GM19043 (cell line): ENCODE measurements around the gene PTPN14.
"Not testable (repeated sequence)": the region's sequence is repeated elsewhere in the genome, so short reads cannot be mapped to it uniquely, and the experiment has no call there.

Experiments
- ATAC-seq: cut with Tn5 transposase; IDR thresholded peaks from one replicate; pipeline ENCODE4 v1.9.1; 2021; ENCODE audit warnings: low read depth; ENCODE audit not compliant: unreplicated experiment

PTPN14 gene

DNA sequence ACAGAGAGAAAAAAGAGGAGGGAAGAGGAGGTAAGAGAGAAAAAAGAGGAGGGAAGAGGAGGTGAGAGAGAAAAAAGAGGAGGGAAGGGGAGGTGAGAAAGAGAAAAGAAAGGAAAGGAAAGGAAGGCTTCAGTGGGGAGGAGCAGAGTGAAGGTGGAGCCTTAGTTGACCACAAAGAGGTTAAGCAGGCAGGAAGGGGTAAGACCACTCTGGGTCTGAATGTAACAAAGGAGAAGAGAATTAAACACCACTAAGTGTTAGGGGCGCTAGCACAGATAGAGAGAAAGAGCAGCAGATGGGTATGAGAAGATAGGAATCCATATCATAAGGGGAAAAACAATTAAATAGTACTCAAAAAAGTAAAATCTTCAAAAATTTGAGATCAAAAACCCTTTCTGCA lies 6.6 kb downstream of the PTPN14 start:
- no peak for ATAC-seq

DNA sequence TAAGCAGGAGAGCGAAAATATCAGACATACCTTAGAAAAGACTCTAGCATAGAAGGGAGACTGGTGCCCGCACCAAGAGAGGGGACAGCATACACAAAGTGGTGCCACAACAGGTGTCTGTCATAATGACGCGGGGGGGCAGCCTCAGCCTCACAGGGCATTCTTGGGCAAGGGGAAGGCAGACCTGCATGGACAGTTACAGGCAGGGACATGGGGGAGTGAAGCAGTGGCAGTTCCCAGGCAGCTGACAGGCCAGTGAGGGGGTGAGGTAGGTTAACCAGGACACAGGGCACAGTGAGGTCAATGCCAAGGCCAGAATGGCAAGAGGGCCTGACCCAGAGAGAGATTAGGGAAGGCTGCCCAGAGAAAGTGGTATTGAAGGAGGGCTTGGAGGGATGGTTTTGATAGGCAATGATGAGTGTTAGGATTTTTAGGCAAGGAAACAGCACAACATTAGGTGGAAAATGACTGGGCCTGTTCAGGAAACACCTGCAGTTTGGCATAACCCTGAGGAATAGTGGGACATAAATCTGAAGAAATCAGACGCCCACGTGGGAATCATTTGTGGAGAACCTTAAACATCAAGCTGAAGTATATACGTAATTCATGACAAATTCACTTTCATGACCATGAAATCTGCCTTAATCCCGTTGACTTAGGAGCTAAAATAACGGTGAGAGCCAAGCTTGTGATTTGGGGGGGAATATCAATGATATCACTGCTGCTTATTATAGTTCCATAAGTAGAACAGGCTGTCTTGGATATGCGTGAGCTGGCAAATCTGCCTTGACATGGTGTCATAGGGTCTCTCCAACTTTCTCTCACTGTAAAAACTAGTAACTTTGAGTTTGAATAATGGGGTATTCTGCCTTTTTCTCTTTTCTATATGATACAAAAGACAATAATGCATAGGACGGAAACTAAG lies 8.9 kb downstream of the PTPN14 start:
- ATAC-seq = no peak

DNA sequence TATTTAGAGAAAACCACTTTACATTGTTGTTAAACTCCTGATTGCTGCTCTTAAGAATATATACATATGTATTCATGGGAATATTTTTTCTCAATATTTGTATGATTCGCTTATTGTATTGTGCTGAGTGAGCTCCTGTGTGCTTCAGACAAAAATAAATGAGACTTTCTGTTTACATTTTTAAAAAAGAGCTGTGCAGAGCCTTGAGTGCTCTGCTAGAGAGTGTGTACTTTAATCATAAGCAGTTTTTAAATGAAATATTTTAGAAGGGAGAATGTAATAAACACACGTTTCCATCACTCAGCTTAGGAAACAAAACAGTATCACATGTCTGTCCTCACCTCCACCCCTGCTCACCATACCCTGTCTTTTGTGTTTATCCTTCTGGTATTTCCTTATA lies 9.7 kb downstream of the PTPN14 start:
- no peak for ATAC-seq

DNA sequence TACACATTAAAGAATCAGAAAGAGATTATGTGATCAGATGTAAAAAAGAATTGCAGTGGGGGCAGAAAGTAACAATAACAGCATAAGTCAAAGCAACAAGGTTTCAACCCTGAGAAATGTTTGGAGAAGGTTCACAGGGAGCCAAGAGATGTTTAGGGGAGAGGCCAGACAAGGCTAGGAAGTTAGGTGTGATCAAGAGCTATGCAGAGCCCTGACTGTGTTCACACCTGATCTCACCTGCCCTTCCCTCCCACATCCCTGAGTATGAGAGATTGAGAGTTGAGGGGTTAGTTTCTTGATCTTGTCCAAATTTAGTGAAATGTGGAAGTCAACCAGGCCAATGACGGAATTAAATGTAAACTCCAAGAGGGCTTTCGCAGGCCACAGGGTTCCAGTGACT lies 10.2 kb downstream of the PTPN14 start:
- ATAC-seq = no peak

DNA sequence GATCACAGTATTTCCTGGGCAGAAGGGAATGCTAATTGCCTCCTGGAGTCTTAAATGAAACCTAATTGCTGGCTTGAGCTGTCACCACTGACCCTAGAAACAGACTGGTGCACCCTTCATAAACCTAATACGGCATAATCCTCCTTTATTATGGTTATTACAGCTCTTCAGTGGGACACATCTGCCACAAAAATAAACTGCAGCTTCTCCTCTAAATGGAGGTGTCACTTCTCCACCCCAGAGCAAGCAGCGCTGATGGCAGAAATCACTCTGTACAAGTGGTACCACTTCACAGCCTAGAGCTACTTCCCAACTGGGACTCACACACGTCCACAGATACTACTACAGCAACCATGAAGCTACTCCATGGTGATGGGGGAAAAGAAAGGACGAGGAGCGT lies 11.1 kb downstream of the PTPN14 start:
- ATAC-seq = no peak

DNA sequence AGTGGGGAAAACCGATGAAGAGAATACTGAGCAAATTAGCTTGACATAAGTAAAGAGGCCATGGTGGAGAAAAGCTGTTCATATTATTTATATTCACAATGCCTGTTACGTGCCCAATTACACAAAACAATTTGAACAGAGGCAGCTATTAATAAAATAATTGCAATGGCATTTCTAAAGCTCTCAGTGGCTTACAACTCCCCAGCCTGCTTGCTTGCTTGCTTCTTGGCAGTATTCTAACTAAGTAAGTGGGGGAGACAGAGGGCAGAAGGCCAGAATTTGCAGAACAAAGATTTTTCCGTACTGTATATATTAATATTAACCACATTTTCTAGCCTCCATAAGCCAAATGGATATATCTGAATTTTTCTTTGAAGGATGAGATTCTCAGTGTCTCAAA lies 12.9 kb downstream of the PTPN14 start:
- ATAC-seq = no peak

DNA sequence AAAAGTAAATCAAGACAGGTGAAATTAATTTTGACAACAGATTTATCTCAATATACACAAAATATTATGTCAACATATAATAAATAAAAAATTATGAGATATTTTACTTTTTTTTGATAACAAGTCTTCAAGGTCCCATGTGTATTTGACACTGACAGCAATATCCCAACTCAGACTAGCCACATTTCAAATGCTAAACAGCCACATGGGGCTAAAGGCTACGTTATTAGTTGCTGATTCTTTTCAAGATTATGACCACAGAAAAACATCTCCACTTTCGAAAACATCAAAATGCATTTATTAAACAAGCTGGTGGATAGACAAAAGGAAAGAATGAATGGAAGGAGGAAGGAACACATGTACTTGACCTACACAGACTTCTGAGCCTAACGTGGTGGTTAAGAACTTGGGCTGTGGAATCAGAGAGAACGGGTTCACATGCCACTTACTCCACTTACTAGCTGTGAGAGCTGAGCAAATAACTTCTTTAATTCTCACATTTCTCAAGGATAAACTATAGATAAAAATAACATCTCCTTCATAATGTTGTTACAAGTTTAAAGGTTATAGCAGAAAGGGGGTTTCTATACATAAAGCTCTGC lies 13.4 kb downstream of the PTPN14 start:
- no peak for ATAC-seq

DNA sequence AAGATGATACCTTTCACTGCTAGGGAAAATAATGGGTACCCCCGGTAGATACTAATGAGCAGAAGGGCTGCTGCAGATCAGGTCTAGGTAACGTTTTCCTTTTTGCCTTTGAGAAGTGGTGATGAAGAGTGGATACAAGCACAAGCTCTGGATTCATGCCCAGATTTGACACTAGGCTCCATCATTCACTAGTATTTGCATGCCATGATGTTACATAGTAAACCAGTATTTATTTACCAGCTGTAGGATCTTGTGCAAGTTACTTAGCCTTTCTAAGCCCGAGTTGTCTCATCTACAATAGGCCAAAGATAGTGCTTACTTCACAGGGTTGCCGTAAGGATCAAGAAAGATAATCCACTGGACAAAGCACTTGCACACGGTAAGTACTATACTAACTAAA lies 14.2 kb downstream of the PTPN14 start:
- no peak for ATAC-seq

DNA sequence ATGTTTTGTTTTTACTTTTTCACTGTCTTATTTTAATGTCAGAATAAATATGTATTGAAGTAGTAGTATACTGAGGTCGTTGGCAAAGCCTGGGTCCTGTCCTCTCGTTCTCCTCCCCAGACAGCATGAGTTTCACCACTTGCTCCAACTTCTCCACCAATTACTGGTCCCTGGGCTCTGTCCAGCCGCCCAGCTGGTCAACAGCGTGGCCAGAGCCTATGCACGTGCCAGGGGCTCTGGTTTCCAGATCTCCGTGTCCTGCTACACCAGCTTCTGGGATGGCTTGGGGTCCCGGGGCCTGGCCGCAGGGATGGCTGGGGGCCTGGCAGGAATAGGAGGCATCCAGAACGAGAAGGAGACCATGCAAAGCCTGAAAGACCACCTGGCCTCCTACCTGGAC lies 19.3 kb downstream of the PTPN14 start:
- no peak for ATAC-seq

DNA sequence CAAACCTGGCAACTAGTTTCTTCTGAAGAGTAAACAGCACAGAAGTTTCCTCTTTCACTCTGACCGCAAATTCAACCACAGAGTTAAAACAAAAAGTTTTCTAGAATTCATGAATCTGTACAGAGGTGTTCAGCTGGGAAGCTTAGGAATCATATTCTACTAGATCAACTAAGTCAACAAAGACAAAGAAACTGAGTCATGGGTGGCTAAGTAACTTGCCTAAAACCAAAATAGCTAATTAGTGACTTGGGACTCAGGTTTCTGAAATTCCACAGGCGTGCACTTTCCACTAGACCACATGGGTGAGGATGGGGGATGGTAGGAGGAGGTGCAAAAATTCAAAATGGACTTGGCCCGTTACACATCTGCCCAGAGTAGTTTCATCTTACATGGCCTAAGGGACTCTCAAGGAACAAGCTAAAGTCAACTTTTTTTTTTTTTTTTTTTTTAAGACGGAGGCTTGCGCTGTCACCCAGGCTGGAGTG lies 25.8 kb downstream of the PTPN14 start:
- ATAC-seq = peak; percentile 62

DNA sequence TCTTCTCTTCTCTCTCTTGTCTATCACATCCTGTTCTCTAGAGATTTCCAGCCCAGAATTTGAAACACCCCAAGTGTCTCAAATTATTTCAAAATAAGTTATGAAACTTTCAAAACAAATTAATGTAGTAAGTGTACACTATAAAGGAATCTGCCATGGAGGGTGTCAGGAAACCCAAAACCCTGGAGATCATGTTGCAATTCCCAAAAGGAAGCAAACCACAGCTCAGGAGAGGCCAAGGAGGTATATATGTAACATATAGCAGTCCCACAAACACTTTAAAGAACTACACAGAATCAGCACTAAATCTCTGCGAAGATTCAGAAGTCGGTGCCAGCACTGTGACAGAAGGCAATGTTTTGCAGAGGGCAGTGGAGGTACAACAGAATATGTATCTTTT lies 26.6 kb downstream of the PTPN14 start:
- no peak for ATAC-seq

DNA sequence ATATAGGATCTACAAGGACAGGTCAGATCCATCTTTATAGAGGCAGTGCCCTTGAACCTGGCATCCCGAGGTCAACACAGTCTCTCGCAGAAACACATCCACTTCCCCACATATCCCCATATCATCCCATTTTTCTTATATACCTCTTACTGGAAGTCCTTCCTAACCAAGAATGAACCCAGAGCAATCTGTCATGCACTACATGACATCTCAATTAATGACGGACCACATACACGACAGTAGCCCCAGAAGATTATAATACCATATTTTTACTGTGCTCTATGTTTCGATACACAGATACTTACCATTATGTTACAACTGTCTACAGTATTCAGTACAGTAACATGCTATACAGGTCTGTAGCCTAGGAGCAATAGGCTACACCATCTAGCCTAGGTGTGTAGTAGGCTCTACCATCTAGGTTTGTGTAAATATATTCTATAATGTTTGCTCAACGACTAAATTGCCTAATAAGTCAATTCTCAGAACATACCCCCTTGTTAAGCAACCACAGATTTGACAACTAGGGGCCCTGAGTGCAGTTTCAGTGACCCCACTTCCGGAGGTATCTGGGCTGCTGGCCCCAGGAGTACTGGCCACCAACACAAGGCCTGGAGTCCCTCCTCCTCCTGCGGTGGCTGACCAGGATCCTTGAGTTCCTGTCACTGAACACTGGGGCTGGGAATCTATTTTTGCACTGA lies 28.1 kb downstream of the PTPN14 start:
- ATAC-seq = no peak

DNA sequence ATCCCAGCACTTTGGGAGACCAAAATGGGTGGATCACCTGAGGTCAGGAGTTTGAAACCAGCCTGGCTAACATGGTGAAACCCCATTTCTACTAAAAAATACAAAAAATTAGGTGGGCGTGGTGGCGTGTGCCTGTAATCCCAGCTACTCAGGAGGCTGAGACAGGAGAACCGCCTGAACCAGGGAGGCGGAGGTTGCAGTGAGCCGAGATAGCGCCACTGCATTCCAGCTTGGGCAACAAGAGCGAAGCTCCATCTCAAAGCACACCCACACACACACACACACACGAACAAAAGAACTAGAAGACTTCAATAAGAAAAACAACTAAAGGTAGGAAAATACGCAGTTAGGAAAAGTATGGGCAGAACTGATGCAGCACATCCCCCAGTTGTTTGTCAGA lies 29.9 kb downstream of the PTPN14 start:
- ATAC-seq = not testable (repeated sequence)

DNA sequence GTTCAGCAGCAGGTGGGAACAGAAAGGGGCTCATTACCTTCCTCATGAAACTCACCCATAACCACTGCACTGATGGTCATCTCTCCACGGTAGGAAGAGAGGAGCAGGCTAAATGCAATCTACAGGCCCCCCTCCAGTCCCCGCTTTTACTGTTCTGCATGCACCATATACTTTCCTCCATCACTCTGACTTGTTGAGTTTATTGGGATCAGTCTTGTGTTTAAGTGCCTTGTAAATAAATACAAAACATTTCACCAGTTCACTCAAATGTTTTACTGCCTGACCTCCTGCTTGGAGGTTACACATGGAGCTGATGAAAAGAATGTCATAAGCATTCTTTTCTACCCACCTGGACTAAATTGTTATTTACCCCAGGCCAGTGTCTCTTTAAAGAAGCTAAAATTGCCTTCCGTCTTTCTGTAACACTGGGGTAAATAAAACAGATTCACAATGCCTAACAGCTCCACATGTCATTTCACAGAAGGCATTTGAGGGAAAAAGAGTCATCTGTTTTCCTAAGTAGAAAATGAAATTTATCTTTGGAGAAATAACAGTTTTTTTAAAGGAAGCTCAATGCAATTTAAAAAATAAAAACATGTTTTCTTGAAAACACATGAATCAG lies 30.7 kb downstream of the PTPN14 start:
- no peak for ATAC-seq

DNA sequence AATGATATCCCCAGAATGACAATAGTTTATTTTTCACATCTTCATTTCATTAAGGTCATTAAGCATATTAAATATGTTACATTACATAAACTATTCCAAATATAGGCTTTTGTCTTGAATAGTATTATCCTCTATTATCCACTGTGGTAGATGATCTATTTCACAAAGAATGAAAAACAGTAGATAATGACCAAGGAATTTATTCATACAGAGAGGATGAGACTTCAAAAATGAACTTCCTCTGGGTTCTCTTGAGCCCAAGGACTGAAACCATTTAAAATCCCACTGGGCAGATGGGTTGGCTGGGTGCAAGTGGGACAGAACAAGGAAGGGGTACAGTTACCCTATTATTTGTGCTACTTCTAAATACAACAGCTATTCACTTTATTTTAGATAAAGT lies 33.0 kb downstream of the PTPN14 start:
- ATAC-seq = no peak

DNA sequence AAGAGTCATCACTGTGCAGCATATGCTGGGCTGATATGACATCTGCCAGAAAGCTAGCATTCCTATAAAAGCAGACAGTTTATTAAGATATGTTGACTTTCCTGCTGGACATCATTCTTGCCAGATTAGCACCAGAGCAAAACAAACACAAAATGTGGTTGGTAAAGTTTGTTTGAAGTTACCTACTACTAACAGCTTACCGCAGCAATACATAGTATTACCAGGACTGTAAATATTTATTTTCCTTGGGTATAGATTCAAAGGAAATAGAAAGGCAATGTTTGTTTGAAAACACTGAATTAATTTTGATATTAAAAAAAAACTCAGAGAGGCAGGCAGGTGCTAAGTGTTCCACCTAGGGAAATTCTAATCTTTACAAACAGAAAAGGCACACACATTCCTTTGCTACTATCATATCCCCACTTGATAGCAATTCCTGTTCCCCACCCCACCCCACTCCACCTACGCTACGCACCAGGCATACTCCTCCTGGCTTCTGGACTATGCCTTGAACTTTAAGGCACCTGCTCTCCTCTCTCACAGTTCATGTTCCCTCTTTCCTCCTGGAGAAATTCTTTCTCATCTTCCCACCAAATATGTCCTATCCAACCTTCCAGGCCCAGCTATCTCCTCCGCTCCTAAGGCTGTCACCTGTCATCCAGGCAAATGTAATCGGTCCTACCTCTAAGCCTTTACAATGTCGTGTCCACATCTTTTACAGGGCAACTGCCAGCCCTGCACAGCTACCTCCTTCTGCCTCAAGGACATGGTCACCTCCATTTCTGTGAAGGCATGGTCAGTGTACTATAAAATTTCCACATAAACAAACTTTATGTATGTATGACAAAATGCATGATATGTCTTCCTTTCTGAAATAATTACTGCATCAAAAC lies 34.7 kb downstream of the PTPN14 start:
- no peak for ATAC-seq

DNA sequence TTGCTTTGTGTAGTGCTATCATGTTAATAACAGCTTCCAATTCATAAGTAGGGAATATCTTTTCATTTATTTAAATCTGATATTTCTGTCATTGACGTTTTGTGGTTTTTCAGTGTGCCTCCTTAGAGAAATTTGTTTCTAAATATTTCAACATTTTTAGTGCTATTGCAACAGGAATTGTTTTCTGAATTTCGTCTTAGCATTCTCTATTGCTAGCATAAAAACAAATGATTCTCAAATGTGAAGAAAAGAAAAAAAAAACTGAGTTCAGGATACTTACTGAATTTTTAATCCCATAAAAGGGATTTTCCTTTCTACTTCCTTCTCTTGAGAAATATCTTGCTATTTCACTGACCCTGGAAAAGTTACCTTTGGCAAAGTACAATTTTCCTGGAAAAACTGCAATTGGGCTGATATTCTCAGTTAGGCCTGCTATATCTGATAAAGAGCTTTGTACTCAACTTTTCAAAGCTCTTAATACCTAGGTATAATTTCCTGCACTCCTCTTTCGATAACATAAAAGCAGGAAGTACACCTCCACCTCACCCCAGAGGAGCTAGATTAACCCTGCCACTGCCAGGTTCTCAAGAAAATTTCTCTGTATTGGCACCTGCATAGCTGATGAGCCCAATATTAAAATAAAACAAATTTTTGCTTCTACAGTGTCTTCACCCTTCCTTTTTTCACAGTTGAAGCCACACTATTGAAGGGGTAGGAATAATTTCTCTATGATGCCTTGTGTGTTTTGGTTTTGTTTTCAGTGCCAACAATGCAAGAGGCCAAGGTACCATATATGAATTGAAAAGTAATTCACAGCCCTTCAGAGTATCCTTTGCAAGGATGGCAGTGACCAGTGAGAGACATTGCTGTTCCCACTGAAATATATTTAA lies 35.6 kb downstream of the PTPN14 start:
- no peak for ATAC-seq

DNA sequence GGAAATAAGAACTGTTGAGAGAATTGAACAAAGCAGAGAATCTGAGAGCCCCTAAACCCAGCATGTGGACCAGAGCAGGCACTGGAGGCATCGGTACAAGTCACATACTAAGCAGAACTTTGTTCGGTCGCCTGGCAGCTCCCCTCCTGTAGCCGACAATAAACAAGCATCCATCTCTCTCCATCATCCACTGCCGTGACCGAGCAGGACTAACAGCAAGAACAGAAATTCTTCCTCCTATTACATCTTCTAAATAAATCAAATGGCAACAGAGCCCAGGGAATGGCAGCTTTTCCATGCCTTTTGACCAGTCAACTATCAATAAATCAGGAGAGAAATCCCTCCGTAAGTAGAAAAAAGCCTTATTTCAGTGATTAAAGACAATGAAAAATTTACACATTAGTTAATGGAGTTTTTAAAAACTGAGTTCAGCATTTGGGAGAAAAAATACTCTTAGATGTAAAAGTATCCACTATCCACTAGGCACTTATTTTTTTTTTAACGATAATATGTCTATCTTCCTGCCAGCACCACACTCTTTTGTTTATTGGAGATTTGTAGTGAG lies 36.5 kb downstream of the PTPN14 start:
- ATAC-seq = no peak
